Tongue (tissue), 2 donors: ENCODE data around the gene GPN1. TPM values are rescaled to one million over a fixed set of nuclear protein-coding genes. Genes with fewer than 3 reads are reported as not detected.
A peak's percentile ranks its signal among the peaks of the same experiment; 100 is the strongest.
"Not testable (repeated sequence)": the region's sequence is repeated elsewhere in the genome, so short reads cannot be mapped to it uniquely, and the experiment has no call there.

ENCODE experiments used
- DNase-seq: peaks from one replicate; pipeline ENCODE4 v3.0.0-alpha.2; 2015
- total RNA-seq: library from RNA; depleted of rRNA; stranded (reverse); fragments of >200 nt; gene quantifications from one replicate; pipeline ENCODE4 v1.2.3, GENCODE V29; 2014

GPN1 gene
- total RNA-seq, 1 donor from 2014 or later = 24.3 TPM

- peak; percentile 6 for DNase-seq
Measured at GRCh38 chr2:27627963-27628766, 685 bp upstream of the GPN1 start.

DNA sequence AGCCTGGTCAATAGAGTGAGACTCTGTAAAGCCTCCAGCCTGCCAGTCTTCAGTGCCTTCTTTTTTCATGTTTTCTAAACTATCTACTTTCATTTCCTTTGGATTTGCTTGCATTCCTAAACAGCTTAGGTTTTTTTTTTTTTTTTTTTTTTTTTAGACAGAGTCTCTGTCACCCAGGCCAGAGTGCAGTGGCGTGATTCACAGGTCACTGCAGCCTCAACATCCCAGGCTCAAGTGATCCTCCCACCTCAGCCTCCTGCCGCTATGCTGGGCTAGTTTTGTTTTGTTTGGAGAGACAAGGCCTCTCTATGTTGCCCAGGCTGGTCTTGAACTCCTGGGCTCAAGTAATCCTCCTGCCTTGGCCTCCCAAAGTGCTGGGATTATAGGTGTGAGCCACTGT lies 1.4 kb downstream of the GPN1 start:
- DNase-seq = not testable (repeated sequence)

DNA sequence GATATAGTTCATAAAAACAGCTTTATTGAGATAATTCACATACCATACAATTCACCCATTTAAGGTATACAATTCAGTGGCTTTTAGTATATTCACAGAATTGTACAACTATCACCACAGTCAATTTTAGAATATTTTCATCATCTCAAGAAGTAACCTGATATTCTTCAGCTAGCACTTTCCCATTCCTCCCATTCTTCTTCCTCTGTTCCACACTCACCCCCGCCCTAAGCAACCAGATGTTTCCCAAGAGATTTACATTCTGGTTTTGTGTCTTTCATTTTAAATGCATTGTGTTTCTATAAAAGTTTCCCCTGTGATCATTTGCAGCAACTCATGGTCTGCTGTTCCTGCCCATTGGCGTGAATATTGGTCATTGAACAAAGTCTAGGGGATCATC lies 5.4 kb downstream of the GPN1 start:
- DNase-seq = no peak

DNA sequence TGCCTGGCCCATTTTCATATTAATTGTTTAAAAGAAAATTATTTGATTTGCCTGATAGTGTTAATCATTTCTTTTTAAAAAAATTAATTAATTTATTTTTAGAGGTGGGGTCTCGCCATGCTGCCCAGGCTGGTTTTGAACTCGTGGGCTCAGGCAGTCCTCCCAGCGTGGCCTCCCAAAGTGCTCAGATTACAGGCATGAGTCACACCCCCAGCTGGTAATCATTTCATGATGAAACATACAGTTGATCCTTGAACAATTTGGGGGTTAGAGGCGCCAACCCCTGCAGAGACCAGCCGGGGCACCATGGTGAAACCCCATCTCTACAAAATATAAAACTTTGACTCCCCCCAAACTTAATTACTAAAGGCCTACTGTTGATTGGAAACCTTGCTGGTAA lies 7.9 kb downstream of the GPN1 start:
- no peak for DNase-seq

DNA sequence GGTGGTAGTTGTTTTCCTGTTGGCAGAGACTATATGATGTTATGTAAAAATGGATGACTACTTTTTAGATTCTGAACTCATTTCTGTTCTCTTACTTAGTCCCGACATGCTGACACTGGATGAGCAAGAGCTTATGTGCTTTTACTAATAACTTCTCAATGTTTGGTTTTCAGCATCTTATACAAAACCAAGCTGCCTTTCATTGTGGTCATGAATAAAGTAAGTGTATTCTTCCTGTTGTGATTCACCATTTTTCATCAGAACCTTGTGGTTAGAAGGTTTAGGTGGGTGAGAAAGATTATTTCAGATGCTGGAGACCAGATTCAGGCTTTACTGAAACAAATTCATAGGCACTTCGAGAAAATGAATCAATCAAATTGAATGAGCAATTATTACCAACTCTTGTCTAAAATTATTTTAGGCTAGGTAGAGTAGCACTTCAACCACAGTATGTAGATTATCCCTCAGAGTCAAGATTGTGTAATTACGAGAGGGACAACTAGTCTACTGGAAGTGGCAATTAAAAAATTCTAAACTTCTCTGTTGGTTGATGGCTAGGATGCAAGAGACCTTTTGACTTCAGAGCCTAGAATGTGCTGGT lies 9.3 kb downstream of the GPN1 start:
- no peak for DNase-seq

DNA sequence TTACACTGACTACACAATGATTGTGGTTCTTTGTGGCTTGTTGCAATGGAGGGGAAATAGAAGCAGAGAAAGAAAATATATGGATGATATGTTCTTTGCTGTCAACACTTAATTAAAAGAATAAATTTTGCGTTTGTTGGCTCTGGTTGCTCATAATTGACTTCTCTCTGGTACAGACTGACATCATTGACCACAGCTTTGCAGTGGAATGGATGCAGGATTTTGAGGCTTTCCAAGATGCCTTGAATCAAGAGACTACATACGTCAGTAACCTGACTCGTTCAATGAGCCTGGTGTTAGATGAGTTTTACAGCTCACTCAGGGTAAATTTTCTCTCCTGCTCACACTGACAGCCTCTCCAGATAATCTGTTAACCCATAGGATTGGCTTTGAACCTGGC lies 9.9 kb downstream of the GPN1 start:
- DNase-seq = no peak

DNA sequence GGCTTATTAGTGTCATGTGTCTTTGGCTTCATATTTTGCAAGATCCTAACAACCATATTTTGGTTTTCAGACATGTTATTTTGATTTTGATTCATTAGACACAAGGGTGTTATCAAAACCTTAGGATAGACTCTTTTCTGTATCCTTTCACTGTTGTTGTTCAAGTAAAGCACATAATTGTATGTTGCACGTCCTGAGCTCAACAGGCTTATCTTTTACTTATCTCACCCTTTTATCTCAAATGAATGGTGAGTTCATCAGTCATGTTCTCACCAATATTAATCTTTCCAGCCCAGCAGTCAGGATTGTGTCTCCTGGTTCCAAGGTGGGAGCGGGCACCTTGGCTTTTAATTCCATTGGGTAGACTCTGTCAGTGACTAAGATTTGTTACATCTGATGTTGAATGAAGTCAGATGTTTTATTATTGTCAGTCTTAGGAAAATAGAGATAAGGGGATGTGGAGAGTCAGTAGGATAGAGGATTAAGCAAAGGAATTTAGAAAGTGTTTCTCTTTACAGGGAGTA lies 11.9 kb downstream of the GPN1 start:
- no peak for DNase-seq

DNA sequence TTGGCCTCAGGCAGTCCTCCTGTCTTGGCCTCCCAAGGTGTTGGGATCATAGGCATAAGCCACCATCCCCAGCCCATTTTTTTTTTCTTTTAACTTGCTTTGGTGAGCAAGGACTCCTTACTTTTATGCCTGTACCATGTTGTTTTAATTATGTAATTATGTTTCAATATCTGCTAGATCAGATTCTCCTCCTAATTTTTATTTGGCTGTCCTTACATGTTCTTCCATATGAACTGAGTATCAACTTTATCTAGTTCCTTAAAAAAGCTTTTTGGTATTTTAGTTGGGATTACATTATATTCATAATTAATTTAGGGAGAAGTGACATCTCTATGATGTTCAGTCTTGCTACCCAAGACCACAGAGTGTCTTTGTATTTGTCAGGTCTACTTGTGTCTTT lies 16.3 kb downstream of the GPN1 start:
- DNase-seq = no peak

DNA sequence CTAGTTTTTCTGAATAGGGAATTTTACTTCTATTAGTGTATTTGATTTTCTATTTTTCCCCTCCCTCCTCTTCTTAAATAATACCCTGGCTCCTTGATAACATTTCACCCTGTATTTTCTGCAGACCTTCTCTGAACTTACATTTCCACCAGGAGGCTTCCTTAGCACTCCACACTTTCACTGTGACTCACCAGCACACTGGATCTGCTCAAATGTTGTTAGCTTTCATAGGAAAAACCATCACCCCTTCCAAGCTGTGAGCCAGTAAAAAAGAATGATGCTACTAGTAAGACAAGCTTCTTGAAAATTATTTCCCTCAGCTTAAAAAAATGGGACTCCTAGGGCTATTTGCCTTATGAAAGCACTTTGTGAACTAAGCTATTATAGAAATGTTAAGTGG lies 18.4 kb downstream of the GPN1 start:
- DNase-seq = no peak

GRCh38 chr2:27647737-27648136 lies 18.9 kb downstream of the GPN1 start:
- DNase-seq = no peak

DNA sequence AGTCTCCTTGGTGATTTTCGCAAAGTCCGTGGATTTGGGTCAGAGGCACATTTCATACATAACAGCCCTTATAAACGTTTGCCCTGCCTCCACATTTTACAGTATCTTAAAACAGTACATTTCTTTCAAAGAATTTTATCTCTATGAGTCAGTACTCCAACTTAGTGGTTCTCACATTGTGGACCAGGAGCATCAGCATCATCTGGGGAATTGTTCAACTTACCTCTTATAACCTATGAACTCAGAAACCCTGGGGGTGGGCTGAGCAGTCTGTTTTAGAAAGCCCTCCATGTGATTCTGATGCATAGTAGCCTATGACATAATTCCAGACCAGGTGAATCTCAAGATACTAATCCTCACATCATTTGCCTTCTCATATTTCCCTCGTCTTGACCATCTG lies 22.2 kb downstream of the GPN1 start:
- DNase-seq = no peak

GRCh38 chr2:27652341-27652740 lies 23.5 kb downstream of the GPN1 start:
- no peak for DNase-seq

GRCh38 chr2:27652790-27653189 lies 23.9 kb downstream of the GPN1 start:
- DNase-seq = no peak

- no peak for DNase-seq
Measured at GRCh38 chr2:27653397-27653796, 24.5 kb downstream of the GPN1 start.

DNA sequence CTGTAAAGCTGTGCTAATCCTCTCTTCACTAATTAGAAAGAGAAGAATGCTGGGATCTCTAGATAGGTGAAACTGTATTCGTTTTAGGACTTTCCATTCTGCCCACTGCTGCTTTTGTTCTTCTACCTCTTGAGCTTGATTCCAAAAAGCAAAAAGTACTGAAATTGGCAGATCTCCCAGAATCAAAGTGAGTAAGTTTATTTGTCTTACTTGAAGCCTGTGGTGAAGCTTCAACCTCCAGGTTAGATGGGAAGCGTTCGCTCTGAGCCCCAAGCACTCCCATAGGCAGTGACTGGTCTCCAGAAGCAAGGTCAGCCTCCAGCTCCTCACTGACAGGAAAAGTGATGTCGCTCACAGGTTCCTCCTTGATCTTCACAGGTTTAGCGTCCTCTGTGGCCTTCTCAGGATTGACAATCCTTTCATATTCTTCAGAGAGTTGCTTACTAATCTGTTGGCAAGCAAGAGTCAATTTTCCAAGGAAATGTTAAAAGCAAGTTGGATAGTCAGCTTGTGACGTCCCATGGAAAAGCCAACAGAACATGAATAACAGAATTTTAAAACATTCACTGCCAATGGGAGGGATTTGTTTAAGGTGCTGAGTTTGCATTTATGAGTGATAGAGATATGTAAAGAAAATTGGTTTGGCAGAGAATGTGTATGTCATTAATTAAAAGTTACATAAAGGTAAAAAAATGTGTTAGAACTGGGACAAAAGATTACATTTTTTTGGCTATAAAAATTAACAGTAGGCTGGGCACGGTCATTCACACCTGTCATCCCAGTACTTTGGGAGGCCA lies 26.5 kb downstream of the GPN1 start:
- DNase-seq = no peak

DNA sequence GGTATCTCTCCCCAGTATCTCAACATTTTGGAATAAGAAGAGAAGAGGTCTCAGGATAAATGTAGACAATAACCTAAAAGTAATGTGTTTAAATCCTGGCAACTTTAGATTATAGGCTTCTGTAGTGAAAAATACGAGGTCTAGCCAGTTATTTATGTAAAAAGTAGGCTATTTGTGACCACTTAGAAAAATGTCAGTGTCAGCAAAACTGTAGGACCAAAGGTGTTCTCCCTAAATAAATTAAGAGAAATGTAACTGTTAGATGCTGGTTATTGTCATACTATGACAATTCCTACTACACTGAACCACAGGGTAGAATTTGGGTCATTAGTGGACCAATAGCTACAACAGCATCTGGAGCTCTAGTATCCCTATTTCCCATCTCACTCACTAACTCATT lies 32.5 kb downstream of the GPN1 start:
- no peak for DNase-seq

- peak; percentile 91 for DNase-seq
Measured at GRCh38 chr2:27663285-27664153, 34.7 kb downstream of the GPN1 start, which contains the start of the genes SLC4A1AP and SUPT7L. Gene SLC4A1AP, plus strand, starts transcription at chr2:27663889. Its CDS starts 26 bp downstream, at chr2:27663915. Gene SUPT7L, minus strand, starts transcription at chr2:27663614. Its CDS starts 1,422 bp downstream, at chr2:27662192.

- no peak for DNase-seq
Measured at GRCh38 chr2:27664154-27664574, 35.3 kb downstream of the GPN1 start.

DNA sequence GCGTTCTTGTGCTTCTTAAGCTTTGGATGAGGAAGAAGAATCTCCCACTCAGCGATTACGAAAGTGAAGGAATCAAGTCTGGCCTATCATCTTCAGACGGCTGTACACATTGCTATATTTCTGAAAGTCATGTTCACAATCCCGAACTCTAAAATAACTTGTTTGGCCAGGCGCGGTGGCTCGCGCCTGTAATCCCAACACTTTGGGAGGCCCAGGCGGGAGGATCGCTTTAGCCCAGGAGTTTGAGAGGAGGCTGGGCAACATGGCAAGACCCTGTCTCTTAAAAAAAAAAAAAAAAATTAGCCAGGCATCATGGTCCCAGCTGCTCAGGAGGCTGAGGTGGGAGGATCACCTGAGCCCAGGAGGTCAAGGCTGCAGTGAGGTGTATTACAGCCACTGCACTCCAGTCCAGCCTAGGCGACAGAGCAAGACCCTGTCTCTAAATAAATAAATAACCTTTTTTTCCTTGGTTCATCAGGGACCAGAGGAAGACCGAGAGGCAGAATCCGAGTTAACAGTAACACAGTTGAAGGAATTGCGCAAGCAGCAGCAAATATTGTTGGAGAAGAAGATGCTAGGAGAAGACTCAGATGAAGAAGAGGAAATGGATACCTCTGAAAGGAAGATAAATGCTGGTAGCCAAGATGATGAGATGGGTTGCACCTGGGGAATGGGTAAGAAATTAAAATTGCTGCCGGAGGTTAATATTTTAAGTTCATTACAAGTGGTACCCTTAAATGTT lies 35.9 kb downstream of the GPN1 start:
- no peak for DNase-seq

DNA sequence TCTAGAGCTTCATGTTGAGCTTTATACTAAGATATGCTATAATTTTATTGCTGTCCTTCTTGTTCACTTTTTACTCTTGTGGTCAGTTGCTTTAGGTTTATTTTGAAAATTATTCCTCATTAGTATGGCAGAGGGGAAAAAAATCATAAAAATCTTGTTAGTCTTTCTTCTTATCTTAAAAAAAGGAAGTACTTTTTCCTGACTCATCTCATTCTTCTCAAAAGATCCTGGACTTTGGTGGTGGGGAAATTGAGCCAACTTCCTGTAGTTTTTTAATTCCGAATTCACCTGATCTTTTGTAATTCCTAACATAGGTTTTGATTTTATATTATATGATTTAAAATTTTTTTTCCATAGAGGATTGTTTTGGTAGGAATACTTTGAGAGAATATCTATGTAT lies 38.6 kb downstream of the GPN1 start:
- no peak for DNase-seq

DNA sequence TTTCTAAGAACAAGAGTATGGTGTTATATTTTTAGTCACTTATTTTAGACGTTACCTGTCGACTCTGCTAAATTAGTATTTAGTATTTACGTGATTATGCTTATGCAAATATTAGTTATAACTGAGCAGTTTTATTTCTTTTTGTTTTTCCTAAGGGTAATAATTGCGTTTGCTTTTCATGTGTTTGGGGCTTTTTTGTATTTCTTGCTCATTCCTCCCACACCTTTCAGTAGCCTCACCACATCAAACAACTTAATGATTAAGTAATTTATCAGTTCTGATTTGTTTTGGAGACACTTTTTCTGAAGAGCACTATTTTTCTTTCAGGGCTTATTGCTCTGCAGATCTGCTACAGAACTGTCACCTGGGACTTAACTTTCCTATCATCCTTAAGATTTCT lies 42.4 kb downstream of the GPN1 start:
- DNase-seq = no peak
